GM19372 (cell line): Measurements from ENCODE around the gene STS.

Experiments
- ATAC-seq: cut with Tn5 transposase; IDR thresholded peaks from one replicate; pipeline ENCODE4 v1.9.1; 2021; ENCODE audit warnings: mild to moderate bottlenecking, low read depth, moderate library complexity; ENCODE audit not compliant: unreplicated experiment

Gene STS, protein sequence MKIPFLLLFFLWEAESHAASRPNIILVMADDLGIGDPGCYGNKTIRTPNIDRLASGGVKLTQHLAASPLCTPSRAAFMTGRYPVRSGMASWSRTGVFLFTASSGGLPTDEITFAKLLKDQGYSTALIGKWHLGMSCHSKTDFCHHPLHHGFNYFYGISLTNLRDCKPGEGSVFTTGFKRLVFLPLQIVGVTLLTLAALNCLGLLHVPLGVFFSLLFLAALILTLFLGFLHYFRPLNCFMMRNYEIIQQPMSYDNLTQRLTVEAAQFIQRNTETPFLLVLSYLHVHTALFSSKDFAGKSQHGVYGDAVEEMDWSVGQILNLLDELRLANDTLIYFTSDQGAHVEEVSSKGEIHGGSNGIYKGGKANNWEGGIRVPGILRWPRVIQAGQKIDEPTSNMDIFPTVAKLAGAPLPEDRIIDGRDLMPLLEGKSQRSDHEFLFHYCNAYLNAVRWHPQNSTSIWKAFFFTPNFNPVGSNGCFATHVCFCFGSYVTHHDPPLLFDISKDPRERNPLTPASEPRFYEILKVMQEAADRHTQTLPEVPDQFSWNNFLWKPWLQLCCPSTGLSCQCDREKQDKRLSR

GRCh38 chrX:7147413-7147977 lies at the start of gene STS:
STS (plus strand) TSS chrX:7147712; CDS start chrX:7253200, 105,488 bp downstream.
- peak; percentile 31 for ATAC-seq

DNA sequence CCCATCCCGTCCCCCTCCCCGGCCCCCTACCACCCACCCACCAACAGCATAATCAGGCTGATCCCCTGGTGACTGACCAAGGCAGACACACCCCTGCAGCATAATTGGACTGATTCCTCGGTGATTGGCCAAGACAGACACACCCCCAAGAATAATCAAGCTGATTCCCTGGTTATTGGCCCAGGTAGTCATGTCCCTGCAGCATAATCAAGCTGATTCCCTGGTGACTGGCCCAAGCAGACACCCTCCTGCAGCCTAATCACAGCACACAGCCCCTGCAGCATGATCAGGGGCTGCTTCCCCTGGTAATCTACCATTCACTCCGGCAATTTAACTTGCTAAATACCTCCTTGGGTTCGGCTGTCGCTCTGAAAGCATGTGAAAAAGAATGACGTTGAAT lies 47.5 kb upstream of the STS start:
- no peak for ATAC-seq

GRCh38 chrX:7102119-7102518 lies 45.4 kb upstream of the STS start:
- ATAC-seq: no peak

DNA sequence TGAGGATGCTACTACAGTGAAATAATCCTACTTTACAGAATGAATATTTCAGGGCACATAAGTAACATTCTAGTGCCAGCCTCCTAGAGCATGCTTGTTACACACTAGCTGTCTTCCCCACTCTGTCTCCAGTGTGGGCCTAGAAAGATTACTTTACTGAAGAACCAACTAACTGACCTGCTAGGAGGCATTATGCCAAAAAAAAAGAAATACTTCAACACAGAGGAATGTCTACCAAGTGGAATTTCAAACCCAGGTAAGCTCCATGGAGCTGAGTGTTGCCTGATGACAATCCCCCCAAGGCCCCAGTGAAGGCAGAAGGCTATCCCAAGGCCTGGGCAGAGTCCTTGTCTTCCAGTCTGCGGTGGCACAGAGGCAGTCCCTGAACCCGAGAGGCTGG lies 40.9 kb upstream of the STS start:
- no peak for ATAC-seq

- ATAC-seq: no peak
Measured at GRCh38 chrX:7108030-7108429, 39.5 kb upstream of the STS start.

- no peak for ATAC-seq
Measured at GRCh38 chrX:7109049-7109531, 38.4 kb upstream of the STS start.

DNA sequence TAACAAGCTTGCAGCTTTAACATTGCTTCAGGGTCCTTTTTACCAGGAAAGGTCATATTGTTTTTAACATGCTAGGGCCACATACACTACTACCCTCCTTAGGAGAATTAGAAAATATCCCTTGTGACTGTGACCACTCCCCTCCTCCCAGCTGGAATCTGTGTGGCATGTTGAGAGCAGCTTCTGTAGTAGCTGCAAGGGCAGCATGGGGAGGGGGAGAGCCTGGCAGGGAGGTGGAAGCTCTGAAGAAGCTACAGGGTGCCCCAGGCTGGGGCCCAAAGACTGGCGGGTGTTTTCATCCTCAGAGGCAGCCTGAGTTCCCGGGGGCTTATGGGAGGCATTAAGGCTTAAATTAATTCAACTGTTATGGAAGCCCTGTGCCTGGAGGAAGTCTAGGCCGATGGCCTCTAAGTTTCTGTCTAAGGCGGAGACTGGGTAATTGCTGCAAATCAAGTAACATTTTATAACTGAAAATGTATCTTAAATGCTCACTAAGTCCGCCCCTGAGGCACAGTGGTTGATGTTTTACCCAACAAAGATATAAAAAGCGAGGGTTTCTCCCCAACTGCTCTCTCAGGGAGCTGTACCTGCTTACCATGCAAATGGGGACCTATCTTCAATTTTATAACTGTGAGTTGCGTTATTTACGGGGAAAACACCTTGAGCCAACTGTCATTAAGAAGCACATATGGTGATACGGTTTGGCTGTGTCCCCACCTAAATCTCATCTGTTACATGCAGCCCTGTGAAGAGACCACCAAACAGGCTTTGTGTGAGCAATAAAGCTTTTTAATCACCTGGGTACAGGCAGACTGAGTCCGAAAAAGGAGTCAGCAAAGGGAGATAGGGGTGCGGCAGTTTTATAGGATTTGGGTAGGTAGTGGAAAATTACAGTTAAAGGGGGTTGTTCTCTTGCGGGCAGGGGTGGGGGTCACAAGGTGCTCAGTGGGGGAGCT lies 37.4 kb upstream of the STS start:
- peak; percentile 64 for ATAC-seq

DNA sequence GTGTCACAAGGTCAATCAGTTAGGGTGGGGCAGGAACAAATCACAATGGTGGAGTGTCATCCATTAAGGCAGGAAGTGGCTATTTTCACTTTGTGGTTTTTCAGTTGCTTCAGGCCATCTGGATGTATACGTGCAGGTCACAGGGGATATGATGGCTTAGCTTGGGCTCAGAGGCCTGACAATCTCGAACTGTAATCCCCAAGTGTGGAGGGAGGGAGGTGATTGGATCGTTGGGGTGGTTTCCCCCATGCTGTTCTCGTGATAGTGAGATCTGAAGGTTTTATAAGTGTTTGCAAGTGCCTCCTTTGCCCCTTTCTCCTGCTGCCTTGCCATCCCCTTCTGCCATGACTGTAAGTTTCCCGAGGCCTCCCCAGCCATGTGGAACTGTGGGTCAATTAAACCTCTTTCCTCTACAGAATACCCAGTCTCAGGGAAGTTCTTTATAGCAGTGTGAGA lies 36.7 kb upstream of the STS start:
- peak; percentile 40 for ATAC-seq

DNA sequence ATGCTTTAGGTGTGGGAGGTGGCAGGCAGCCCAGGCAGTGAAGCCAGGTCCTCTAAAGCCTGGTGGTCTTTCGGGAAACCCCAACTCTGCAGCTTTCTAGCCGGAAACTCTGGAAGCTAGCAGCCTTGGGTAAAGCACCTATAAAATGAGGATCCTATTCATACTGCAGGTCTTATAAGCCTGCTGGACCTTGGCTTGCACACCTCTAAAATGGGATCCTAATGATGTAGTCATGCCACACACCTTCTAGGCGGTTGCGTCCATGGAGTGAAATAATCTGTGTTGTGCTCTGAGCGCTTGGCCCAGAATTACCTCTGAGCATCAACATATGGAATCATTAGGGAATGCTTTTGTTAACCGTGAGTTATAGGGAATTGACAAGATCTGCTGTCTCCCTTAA lies 36.0 kb upstream of the STS start:
- no peak for ATAC-seq

DNA sequence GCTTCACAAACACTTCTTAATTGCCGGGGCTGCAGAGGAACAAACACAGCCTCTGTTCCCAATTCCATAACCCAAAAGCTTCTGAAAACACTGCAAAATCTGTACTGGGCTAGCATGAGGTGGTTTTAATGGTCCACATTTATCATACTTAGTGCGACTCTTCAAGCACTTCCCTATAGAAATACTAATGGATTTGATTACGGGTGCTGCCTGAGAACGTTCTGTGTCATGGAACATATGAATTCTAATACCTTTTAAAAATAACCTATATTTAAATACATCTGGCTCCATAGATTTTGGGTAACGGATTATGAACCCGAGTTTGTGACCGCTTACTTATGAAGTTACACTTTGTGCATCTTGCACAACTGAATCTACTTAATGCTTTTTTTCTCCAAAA lies 35.4 kb upstream of the STS start:
- ATAC-seq: no peak

- peak; percentile 45 for ATAC-seq
Measured at GRCh38 chrX:7115557-7115956, 32.0 kb upstream of the STS start.

DNA sequence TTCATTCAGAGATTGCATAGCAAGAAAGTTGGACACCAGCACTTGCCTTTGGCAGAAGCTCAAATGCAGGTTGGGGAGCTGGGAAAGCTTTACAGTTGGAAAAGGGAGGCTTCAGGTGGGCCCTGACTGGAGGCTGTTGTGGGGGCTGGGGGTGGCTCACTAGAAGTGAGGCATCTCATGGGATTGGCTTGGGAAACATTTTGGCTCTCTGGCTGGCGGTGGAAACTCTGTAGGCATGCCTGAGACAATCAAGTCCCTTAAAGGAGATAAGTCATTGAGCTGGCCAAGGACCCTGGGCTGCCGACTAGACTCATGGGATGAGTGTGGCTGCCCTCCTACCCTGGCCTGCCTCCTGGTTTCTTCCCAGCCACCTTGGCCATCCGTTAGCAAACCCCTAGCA lies 31.4 kb upstream of the STS start:
- ATAC-seq: no peak

- ATAC-seq: no peak
Measured at GRCh38 chrX:7117587-7117986, 29.9 kb upstream of the STS start.

GRCh38 chrX:7119950-7120877 lies 27.3 kb upstream of the STS start:
- ATAC-seq: no peak

- ATAC-seq: no peak
Measured at GRCh38 chrX:7120878-7121219, 26.7 kb upstream of the STS start.

DNA sequence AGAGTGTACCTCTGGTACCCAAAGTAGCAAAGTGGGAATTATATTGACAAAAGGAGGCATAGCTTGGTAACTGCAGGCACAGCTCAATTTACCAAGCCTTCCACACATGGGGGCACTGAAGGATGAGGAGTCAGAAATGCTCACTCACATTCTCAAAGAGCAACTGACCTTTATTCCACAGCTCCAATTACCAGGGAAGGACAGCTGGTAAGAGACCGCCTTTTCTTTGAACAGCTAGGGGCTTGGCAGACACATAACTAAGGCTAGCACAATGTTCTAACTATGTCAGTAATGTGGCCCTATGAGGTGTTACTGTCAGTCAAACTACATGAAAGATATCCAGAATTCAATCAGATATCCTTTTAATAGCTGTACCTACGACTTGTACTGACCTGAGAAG lies 20.5 kb upstream of the STS start:
- no peak for ATAC-seq

- no peak for ATAC-seq
Measured at GRCh38 chrX:7131621-7132020, 15.9 kb upstream of the STS start.

DNA sequence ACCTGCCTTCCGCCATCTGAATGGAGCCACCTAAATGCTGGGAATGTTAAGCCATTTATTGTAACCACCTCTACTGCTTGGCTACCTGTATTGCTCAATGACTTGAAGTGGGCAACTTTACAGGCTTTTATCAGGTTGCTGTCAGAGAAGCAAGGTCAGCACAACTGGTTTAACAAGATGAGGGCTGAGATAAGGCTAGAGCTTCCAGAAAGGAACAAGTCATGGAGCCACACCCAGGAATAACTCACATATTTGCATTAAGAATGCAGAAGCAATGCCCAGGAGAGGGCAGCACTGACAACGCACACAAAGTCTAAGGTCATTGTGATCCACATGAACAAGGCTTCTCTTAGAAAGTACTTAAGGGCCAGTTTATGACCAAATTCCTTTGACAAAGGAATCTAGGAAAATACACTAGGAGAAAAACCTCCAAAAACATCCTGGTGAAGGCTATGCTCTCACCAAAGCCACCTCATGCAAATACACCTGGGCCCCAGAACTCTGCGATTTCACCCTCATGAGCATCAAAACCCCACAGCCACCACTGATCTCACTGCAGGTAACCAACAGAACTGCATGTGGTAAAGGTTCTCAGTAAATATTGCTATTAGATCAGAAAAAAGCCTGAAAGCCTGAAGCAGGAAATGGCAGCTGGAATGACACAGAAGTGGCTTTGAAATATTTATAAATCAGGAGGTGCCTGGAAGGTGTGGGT lies 15.0 kb upstream of the STS start:
- no peak for ATAC-seq

DNA sequence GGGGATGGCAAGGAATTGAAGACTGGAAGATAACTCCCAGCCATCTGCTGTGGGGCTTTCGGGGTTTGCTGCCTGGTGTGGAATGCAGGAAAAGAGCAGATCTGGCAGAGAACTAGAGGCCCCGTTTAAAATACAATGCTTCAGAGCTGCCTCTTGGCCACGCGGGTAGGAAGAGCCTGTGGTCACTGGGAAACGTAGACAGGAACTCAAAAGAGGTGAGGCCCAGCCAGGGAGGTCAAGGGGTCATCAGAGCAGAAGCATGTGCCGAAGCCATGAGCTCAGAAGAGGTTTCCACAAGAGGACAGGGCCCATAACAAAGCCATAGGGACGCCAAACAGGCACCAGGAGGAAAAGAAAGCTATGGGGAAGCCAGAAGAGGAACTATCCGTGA lies 14.5 kb upstream of the STS start:
- no peak for ATAC-seq
